A549 (cell line): ENCODE results near the gene SMTNL2. TPM values are rescaled to one million over a fixed set of nuclear protein-coding genes. Genes with fewer than 3 reads are reported as not detected.
A peak's percentile ranks its signal among the peaks of the same experiment; 100 is the strongest.
"Not testable (repeated sequence)": the region's sequence is repeated elsewhere in the genome, so short reads cannot be mapped to it uniquely, and the experiment has no call there.

ENCODE experiments used
- ATAC-seq, 2 experiments: fragments of 200-7000 bp in 1 of 2; fragments of >200 bp in 1 of 2; cut with Nextera tagmentation in 1 of 2; cut with Tn5 transposase in 1 of 2; 3 replicates each; pipeline versions ENCODE4 v1.8.0 to v1.9.1; 2018 to 2020; ENCODE audit warnings: mild to moderate bottlenecking in 1 of 2, moderate library complexity in 1 of 2
- CTCF ChIA-PET: fragments of 300-600 bp; sonication (Branson Sonifier 250); formaldehyde crosslinking; extraction: SDS; loops from one replicate; lab custom pipeline; 2021; ENCODE audit warnings: antibody characterized with exemption, inconsistent platforms; lab: Yijun Ruan, JAX
- POLR2A ChIA-PET: fragments of 350-600 bp; formaldehyde crosslinking; extraction: SDS; loops from one replicate; lab custom pipeline; 2021; ENCODE audit warnings: antibody characterized with exemption, inconsistent platforms; lab: Yijun Ruan, JAX
- DNase-seq, 2 experiments: peaks; one replicate each; pipeline versions ENCODE4 v3.0.0 to v3.0.0-alpha.2; 2011 to 2016; ENCODE audit warnings: low read depth in 1 of 2, low spot score in 1 of 2
- FAIRE-seq: peaks from 2 replicates; lab custom pipeline; 2011; peaks lifted over from hg19 to GRCh38; lab: Jason Lieb, UNC
- H3K27ac ChIP-seq, 2 experiments: fragments of >200 bp; sonication (Bioruptor Twin); formaldehyde crosslinking; 3 replicates each; pipeline ENCODE4 v1.5.1; 2016 to 2017
- H3K4me1 ChIP-seq: fragments of >200 bp; sonication (Bioruptor Twin); formaldehyde crosslinking; 3 replicates; pipeline ENCODE4 v1.6.1; 2016
- H3K4me2 ChIP-seq: fragments of >200 bp; sonication (Bioruptor Twin); formaldehyde crosslinking; 3 replicates; pipeline ENCODE4 v1.6.1; 2016
- H3K4me3 ChIP-seq: fragments of >200 bp; sonication (Bioruptor Twin); formaldehyde crosslinking; 3 replicates; pipeline ENCODE4 v1.5.1; 2016
- H3K9me3 ChIP-seq: fragments of >200 bp; sonication (Bioruptor Twin); formaldehyde crosslinking; 3 replicates; pipeline ENCODE4 v1.6.1; 2016
- ATOH8 ChIP-seq: fragments of 250-450 bp; sonication (Bioruptor Pico); IDR thresholded peaks from 2 replicates; pipeline ENCODE4 v1.5.0; 2020; ENCODE audit warnings: low read depth, mild to moderate bottlenecking, moderate library complexity
- CBX2 ChIP-seq: fragments of 200-600 bp; sonication (generic); IDR thresholded peaks from 2 replicates; pipeline ENCODE4 v1.6.1; 2016; ENCODE audit warnings: low read depth, mild to moderate bottlenecking, borderline replicate concordance
- CBX8 ChIP-seq: fragments of 200-600 bp; sonication (generic); IDR thresholded peaks from 2 replicates; pipeline ENCODE4 v1.6.1; 2016
- CHD2 ChIP-seq: fragments of 150-350 bp; IDR thresholded peaks from 2 replicates; pipeline ENCODE4 v1.6.1; 2014; ENCODE audit warnings: low read length; ENCODE audit not compliant: partially characterized antibody
- CHD4 ChIP-seq: fragments of 200-600 bp; sonication (generic); IDR thresholded peaks from 2 replicates; pipeline ENCODE4 v1.6.1; 2016; ENCODE audit warnings: antibody characterized with exemption, mild to moderate bottlenecking, borderline replicate concordance
- E2F6 ChIP-seq: IDR thresholded peaks from 2 replicates; pipeline ENCODE4 v1.6.1; 2012; ENCODE audit warnings: low read depth, borderline replicate concordance
- EHF ChIP-seq: fragments of 250-450 bp; sonication (Bioruptor Pico); IDR thresholded peaks from 2 replicates; pipeline ENCODE4 v1.5.0; 2020; ENCODE audit warnings: mild to moderate bottlenecking
- ELK1 ChIP-seq: fragments of 150-350 bp; IDR thresholded peaks from 2 replicates; pipeline ENCODE4 v1.6.1; 2014; ENCODE audit warnings: low read depth, mild to moderate bottlenecking, low read length
- FOSB ChIP-seq: fragments of 250-450 bp; sonication (Bioruptor Pico); IDR thresholded peaks from 2 replicates; pipeline ENCODE4 v1.5.0; 2020; ENCODE audit warnings: mild to moderate bottlenecking, moderate library complexity
- FOSL2 ChIP-seq, 2 experiments: fragments of 450-650 bp in 1 of 2; fragments of >200 bp in 1 of 2; sonication (Bioruptor Twin) in 1 of 2; formaldehyde crosslinking; IDR thresholded peaks; 2 replicates each; pipeline versions ENCODE4 v1.5.0 to v1.6.1; 2016 to 2020; ENCODE audit warnings: mild to moderate bottlenecking in 1 of 2, moderate library complexity in 1 of 2
- FOXS1 ChIP-seq: fragments of 250-450 bp; sonication (Bioruptor Pico); IDR thresholded peaks from 2 replicates; pipeline ENCODE4 v1.5.0; 2020; ENCODE audit warnings: mild to moderate bottlenecking, moderate library complexity
- HDAC2 ChIP-seq: fragments of 200-600 bp; sonication (generic); IDR thresholded peaks from 2 replicates; pipeline ENCODE4 v1.6.1; 2016
- HES2 ChIP-seq: fragments of >200 bp; sonication (Bioruptor Twin); formaldehyde crosslinking; IDR thresholded peaks from 2 replicates; pipeline ENCODE4 v1.6.1; 2016
- HEYL ChIP-seq: fragments of 250-450 bp; sonication (Bioruptor Pico); IDR thresholded peaks from 2 replicates; pipeline ENCODE4 v1.8.0; 2021; ENCODE audit warnings: mild to moderate bottlenecking, moderate library complexity
- HOXB5 ChIP-seq: fragments of 250-450 bp; sonication (Bioruptor Pico); IDR thresholded peaks from 2 replicates; pipeline ENCODE4 v1.5.0; 2020; ENCODE audit warnings: mild to moderate bottlenecking, moderate library complexity
- JUN ChIP-seq, 2 experiments: fragments of >200 bp; sonication (Bioruptor Twin); formaldehyde crosslinking; IDR thresholded peaks; 2 replicates in 1 of 2; 3 replicates in 1 of 2; pipeline ENCODE4 v1.6.1; 2016 to 2017
- KDM1A ChIP-seq: fragments of 200-600 bp; sonication (generic); IDR thresholded peaks from 2 replicates; pipeline ENCODE4 v1.6.1; 2016; ENCODE audit warnings: low read depth, mild to moderate bottlenecking
- MAFK ChIP-seq: fragments of 450-650 bp; IDR thresholded peaks from 2 replicates; pipeline ENCODE4 v1.6.1; 2014; ENCODE audit not compliant: partially characterized antibody
- MAZ ChIP-seq: fragments of 150-350 bp; IDR thresholded peaks from 2 replicates; pipeline ENCODE4 v1.6.1; 2014; ENCODE audit warnings: antibody characterized with exemption, low read depth, low read length, borderline replicate concordance
- MYC ChIP-seq: IDR thresholded peaks from 2 replicates; pipeline ENCODE4 v1.6.1; 2012; ENCODE audit warnings: mild to moderate bottlenecking, inconsistent platforms, low read length, improper control_type of control experiment, borderline replicate concordance
- NR3C1 ChIP-seq: fragments of >200 bp; sonication (Bioruptor Twin); formaldehyde crosslinking; IDR thresholded peaks from 3 replicates; pipeline ENCODE4 v1.6.1; 2017
- PBX3 ChIP-seq: IDR thresholded peaks from 2 replicates; pipeline ENCODE4 v1.6.1; 2012
- POLR2A ChIP-seq: IDR thresholded peaks from 2 replicates; pipeline ENCODE4 v1.6.1; 2012; ENCODE audit warnings: mild to moderate bottlenecking, low read length
- RAD21 ChIP-seq, 2 experiments: fragments of >200 bp in 1 of 2; sonication (Bioruptor Twin) in 1 of 2; formaldehyde crosslinking in 1 of 2; IDR thresholded peaks in 1 of 2; conservative IDR thresholded peaks in 1 of 2; 2 replicates in 1 of 2; 3 replicates in 1 of 2; pipeline ENCODE4 v1.6.1; 2012 to 2018; ENCODE audit warnings: inconsistent platforms in 1 of 2
- RFX5 ChIP-seq: fragments of 450-650 bp; IDR thresholded peaks from 2 replicates; pipeline ENCODE4 v1.7.1; 2014; ENCODE audit warnings: antibody characterized with exemption, mild to moderate bottlenecking, moderate library complexity
- SMC3 ChIP-seq: fragments of >200 bp; sonication (Bioruptor Twin); formaldehyde crosslinking; IDR thresholded peaks from 3 replicates; pipeline ENCODE4 v1.6.1; 2018; ENCODE audit warnings: inconsistent platforms
- SREBF2 ChIP-seq: fragments of 450-650 bp; IDR thresholded peaks from 2 replicates; pipeline ENCODE4 v1.6.1; 2014; ENCODE audit warnings: mild to moderate bottlenecking, moderate library complexity
- TFCP2L1 ChIP-seq: fragments of 250-450 bp; sonication (Bioruptor Pico); IDR thresholded peaks from 2 replicates; pipeline ENCODE4 v1.5.0; 2021; ENCODE audit warnings: mild to moderate bottlenecking
- TP53 ChIP-seq: fragments of 250-450 bp; sonication (Bioruptor Pico); IDR thresholded peaks from 2 replicates; pipeline ENCODE4 v1.5.0; 2021; ENCODE audit warnings: mild to moderate bottlenecking, moderate library complexity
- ZC3H11A ChIP-seq: fragments of 450-650 bp; IDR thresholded peaks from 2 replicates; pipeline ENCODE4 v1.6.1; 2014; ENCODE audit warnings: antibody characterized with exemption, mild to moderate bottlenecking
- ZSCAN20 ChIP-seq: fragments of 250-450 bp; sonication (Bioruptor Pico); IDR thresholded peaks from 2 replicates; pipeline ENCODE4 v1.8.0; 2022; ENCODE audit warnings: mild to moderate bottlenecking, moderate library complexity
- WGBS: methylation state at CpG from one replicate; pipeline ENCODE4 v1.1.6; 2017; ENCODE audit errors: missing lambda C conversion rate; 5-methylcytosine and 5-hydroxymethylcytosine counted together
- polyA plus RNA-seq, 4 experiments: library from polyadenylated mRNA; depleted of rRNA in 3 of 4; stranded (reverse); fragments of >200 nt; fragmentation: RNase III in 1 of 4; extraction: RNeasy Plus Mini Kit Qiagen cat#74134 plus additional on column Dnase treatment in 1 of 4; gene quantifications; 2 replicates in 3 of 4; 3 replicates in 1 of 4; pipeline ENCODE4 v1.2.3, GENCODE V29; 2011 to 2017

The SMTNL2 gene
- polyA plus RNA-seq, 2 of the 4 experiments (the other 2 are of a cell fraction), result 0.05 to 0.06 TPM

- ATAC-seq (peak in 1 of 2 experiments; percentile 50; a peak in 4 of 6 replicates), DNase-seq (no peak), FAIRE-seq (peak; percentile 84)
- 73% methylated on average over 5 of the region's 5 CpGs for WGBS
- ChIA-PET POLR2A (no interaction called here), CTCF (interaction anchor here (1.2 kb wide), 2 partner anchors 20 to 86 kb away, joined by 3 read pairs; no protein-coding TSS in a partner anchor)
- no peak overlapping the region for H3K4me2 ChIP-seq
- H3K27ac ChIP-seq, result no peak overlapping the region
- H3K9me3 ChIP-seq, result no peaks in the 10 kb centered on the region
- TF ChIP-seq FOXS1 (CRISPR knock-in tag) (no peak), TP53 (no peak), MAFK (no peak), ZC3H11A (no peak), CBX8 (no peak), CBX2 (no peak), FOSB (CRISPR knock-in tag) (no peak), ATOH8 (CRISPR knock-in tag) (no peak), CHD4 (no peak), CHD2 (no peak), JUN (IDR thresholded peaks at IDR 0.05) (no peak), E2F6 (no peak), RAD21 (conservative IDR thresholded peaks at IDR 0.05 in 1 of 2, IDR thresholded peaks at IDR 0.05 in 1 of 2) (no peak), PBX3 (no peak), FOSL2 (IDR thresholded peaks at IDR 0.05) (no peak), FOSL2 (CRISPR knock-in tag; IDR thresholded peaks at IDR 0.05) (no peak), MAZ (no peak), HOXB5 (CRISPR knock-in tag) (no peak)
- H3K4me1 ChIP-seq, result peaks cover 6% of the 10 kb centered on the region; the same call in 1 of the 3 replicates
- no peak overlapping the region for H3K4me3 ChIP-seq
These were observed 68.7 kb downstream of the SMTNL2 start for GRCh38 chr17:4652997-4653396.

GRCh38 chr17:4655933-4656332, 71.6 kb downstream of the SMTNL2 start:
- FAIRE-seq, H3K4me3 ChIP-seq, H3K27ac ChIP-seq, H3K9me3 ChIP-seq, H3K4me1 ChIP-seq, ATAC-seq, POLR2A ChIA-PET, H3K4me2 ChIP-seq, DNase-seq: not testable (repeated sequence)
- WGBS, result 80% methylated on average over 7 of the region's 7 CpGs
- CTCF ChIA-PET, result interaction anchor here (1.0 to 1.6 kb wide), 4 partner anchors 10 to 91 kb away, joined by 3 to 4 read pairs (median 4); no protein-coding TSS in a partner anchor
- TF ChIP-seq MAFK, result peak; percentile 37
- TF ChIP-seq, all 56 proteins: peak for 1; not testable (repeated sequence) for 55

GRCh38 chr17:4657678-4658077, 73.3 kb downstream of the SMTNL2 start:
- TF ChIP-seq MAFK, result no peak
- no peak for TF ChIP-seq SREBF2
- TF ChIP-seq MYC, result no peak
- no peak for TF ChIP-seq MAZ
- TF ChIP-seq POLR2A, result no peak
- TF ChIP-seq KDM1A, result no peak
- no peak for TF ChIP-seq CHD2
- no peak for TF ChIP-seq NR3C1
- no peak for TF ChIP-seq CHD4
- no peak for TF ChIP-seq HES2
- TF ChIP-seq TFCP2L1, result no peak
- no peak for TF ChIP-seq EHF (CRISPR knock-in tag)
- TF ChIP-seq SMC3, result no peak
- no peak for TF ChIP-seq HDAC2
- no peak for TF ChIP-seq RFX5
- no peak for TF ChIP-seq ZSCAN20 (CRISPR knock-in tag)
- TF ChIP-seq HEYL (CRISPR knock-in tag), result no peak
- TF ChIP-seq ELK1, result no peak
- FAIRE-seq (no peak), ATAC-seq (no peak), DNase-seq (no peak)
- Histone ChIP-seq H3K9me3 (no peaks in the 10 kb centered on the region), H3K4me2 (no peak overlapping the region), H3K4me1 (peaks cover 6% of the 10 kb centered on the region; the same call in 1 of the 3 replicates), H3K27ac (no peak overlapping the region), H3K4me3 (no peak overlapping the region)
- 88% methylated on average over 2 of the region's 2 CpGs for WGBS
- CTCF ChIA-PET, result interaction anchor here (1.1 to 1.7 kb wide), 4 partner anchors 9 to 92 kb away, joined by 4 to 6 read pairs (median 5); partner anchors contain the start of gene ARRB2
- POLR2A ChIA-PET, result interaction anchor here (0.6 kb wide), 1 partner anchor 515 kb away, joined by 3 read pairs; the partner anchor contains the start of genes CYB5D2 and ZZEF1
